H9 (cell line): ENCODE measurements around the gene PITX1. TPM values are rescaled to one million over a fixed set of nuclear protein-coding genes. Genes with fewer than 3 reads are reported as not detected.

Experiments used
- DNase-seq: peaks from one replicate; pipeline ENCODE4 v3.0.0-alpha.2; 2017
- H2AFZ ChIP-seq: one replicate; pipeline ENCODE4 v1.6.1; 2013; ENCODE audit warnings: mild to moderate bottlenecking, low read length, control low read depth, moderate library complexity
- H2AK5ac ChIP-seq: 2 replicates; pipeline ENCODE4 v1.6.1; 2013; ENCODE audit warnings: low read length, control low read depth, mixed read lengths; ENCODE audit not compliant: insufficient read length
- H2BK120ac ChIP-seq: one replicate; pipeline ENCODE4 v1.6.1; 2013; ENCODE audit warnings: low read depth, mild to moderate bottlenecking, low read length, control low read depth, inconsistent platforms; ENCODE audit not compliant: poor library complexity, severe bottlenecking
- H2BK12ac ChIP-seq: 2 replicates; pipeline ENCODE4 v1.6.1; 2013; ENCODE audit warnings: low read length, control low read depth, mixed read lengths, low read depth; ENCODE audit not compliant: insufficient read length
- H2BK15ac ChIP-seq: 2 replicates; pipeline ENCODE4 v1.6.1; 2013; ENCODE audit warnings: low read depth, low read length, control low read depth
- H2BK20ac ChIP-seq: one replicate; pipeline ENCODE4 v1.6.1; 2013; ENCODE audit warnings: low read depth, mild to moderate bottlenecking, low read length, control low read depth, inconsistent platforms; ENCODE audit not compliant: poor library complexity, severe bottlenecking
- H2BK5ac ChIP-seq: 2 replicates; pipeline ENCODE4 v1.6.1; 2013; ENCODE audit warnings: low read length, control low read depth, mixed read lengths; ENCODE audit not compliant: insufficient read length
- H3K14ac ChIP-seq: 2 replicates; pipeline ENCODE4 v1.6.1; 2013; ENCODE audit warnings: low read length, control low read depth; ENCODE audit not compliant: insufficient read depth
- H3K18ac ChIP-seq: 2 replicates; pipeline ENCODE4 v1.6.1; 2013; ENCODE audit warnings: low read depth, mild to moderate bottlenecking, mixed read lengths, low read length, control low read depth; ENCODE audit not compliant: insufficient read length
- H3K23ac ChIP-seq: 2 replicates; pipeline ENCODE4 v1.6.1; 2013; ENCODE audit warnings: low read length, control low read depth, mixed read lengths, low read depth; ENCODE audit not compliant: insufficient read length
- H3K23me2 ChIP-seq: 2 replicates; pipeline ENCODE4 v1.6.1; 2013; ENCODE audit warnings: low read depth, mild to moderate bottlenecking, mixed read lengths, low read length, control low read depth; ENCODE audit not compliant: insufficient read length, poor library complexity, severe bottlenecking
- H3K27ac ChIP-seq: 2 replicates; pipeline ENCODE4 v1.5.1; 2013; ENCODE audit warnings: low read length, control low read depth, mixed read lengths, low read depth; ENCODE audit not compliant: insufficient read length
- H3K27me3 ChIP-seq: 2 replicates; pipeline ENCODE4 v1.6.1; 2013; ENCODE audit warnings: low read length, control low read depth, inconsistent platforms; ENCODE audit not compliant: insufficient read depth
- H3K4ac ChIP-seq: 2 replicates; pipeline ENCODE4 v1.6.1; 2013; ENCODE audit warnings: low read depth, mild to moderate bottlenecking, control low read depth, inconsistent platforms, low read length, moderate library complexity
- H3K4me1 ChIP-seq: 2 replicates; pipeline ENCODE4 v1.6.1; 2013; ENCODE audit warnings: low read length, control low read depth, inconsistent platforms; ENCODE audit not compliant: insufficient read depth
- H3K4me2 ChIP-seq: 2 replicates; pipeline ENCODE4 v1.6.1; 2013; ENCODE audit warnings: low read length, control low read depth, mixed read lengths; ENCODE audit not compliant: insufficient read length, insufficient read depth
- H3K56ac ChIP-seq: 2 replicates; pipeline ENCODE4 v1.6.1; 2013; ENCODE audit warnings: low read depth, mild to moderate bottlenecking, mixed read lengths, low read length, control low read depth; ENCODE audit not compliant: insufficient read length
- H3K79me1 ChIP-seq: 2 replicates; pipeline ENCODE4 v1.6.1; 2013; ENCODE audit warnings: low read depth, mild to moderate bottlenecking, moderate library complexity, low read length, control low read depth, inconsistent platforms; ENCODE audit not compliant: insufficient read depth, poor library complexity, severe bottlenecking
- H3K79me2 ChIP-seq: 2 replicates; pipeline ENCODE4 v1.6.1; 2013; ENCODE audit warnings: low read length, control low read depth, inconsistent platforms; ENCODE audit not compliant: insufficient read depth
- H3K9ac ChIP-seq: 2 replicates; pipeline ENCODE4 v1.6.1; 2013; ENCODE audit warnings: low read length, control low read depth, mixed read lengths; ENCODE audit not compliant: insufficient read length; ENCODE audit errors: extremely low read depth
- H3K9me3 ChIP-seq: one replicate; pipeline ENCODE4 v1.6.1; 2013; ENCODE audit warnings: low read depth, low read length, inconsistent platforms; ENCODE audit not compliant: control insufficient read depth
- H3T11ph ChIP-seq: one replicate; pipeline ENCODE4 v1.6.1; 2013; ENCODE audit warnings: mild to moderate bottlenecking, low read length, control low read depth, inconsistent platforms
- H4K20me1 ChIP-seq: one replicate; pipeline ENCODE4 v1.6.1; 2013; ENCODE audit not compliant: control insufficient read depth, insufficient read length, insufficient read depth
- H4K5ac ChIP-seq: 2 replicates; pipeline ENCODE4 v1.6.1; 2013; ENCODE audit warnings: low read depth, mild to moderate bottlenecking, mixed read lengths, low read length, control low read depth; ENCODE audit not compliant: insufficient read length
- H4K8ac ChIP-seq: replicated peaks from 2 replicates; pipeline ENCODE4 v1.6.1; 2013; ENCODE audit warnings: low read length, control low read depth, mixed read lengths, low read depth; ENCODE audit not compliant: insufficient read length
- H4K91ac ChIP-seq: 2 replicates; pipeline ENCODE4 v1.6.1; 2013; ENCODE audit warnings: low read depth, mild to moderate bottlenecking, moderate library complexity, mixed read lengths, low read length, control low read depth; ENCODE audit not compliant: insufficient read length
- H3K27ac Mint-ChIP-seq, 3 experiments: 2 replicates in 2 of 3; 3 replicates in 1 of 3; pipeline ENCODE4 v1.8.0; 2020 to 2021; ENCODE audit warnings: mixed read lengths in 3 of 3, mild to moderate bottlenecking in 1 of 3, moderate library complexity in 1 of 3
- H3K27me3 Mint-ChIP-seq: 2 replicates; pipeline ENCODE4 v1.8.0; 2021; ENCODE audit warnings: low read depth, mild to moderate bottlenecking, moderate library complexity, mixed read lengths
- H3K36me3 Mint-ChIP-seq, 3 experiments: 2 replicates in 2 of 3; 3 replicates in 1 of 3; pipeline ENCODE4 v1.8.0; 2020 to 2021; ENCODE audit warnings: low read depth in 3 of 3, mixed read lengths in 3 of 3; ENCODE audit not compliant: insufficient read depth in 1 of 3
- H3K4me1 Mint-ChIP-seq, 2 experiments: 2 replicates each; pipeline ENCODE4 v1.8.0; 2020; ENCODE audit warnings: mixed read lengths in 2 of 2
- H3K4me3 Mint-ChIP-seq, 2 experiments: 2 replicates in 1 of 2; 3 replicates in 1 of 2; pipeline ENCODE4 v1.8.0; 2020 to 2021; ENCODE audit warnings: mild to moderate bottlenecking in 2 of 2, mixed read lengths in 2 of 2, moderate library complexity in 1 of 2
- H3K9me3 Mint-ChIP-seq, 2 experiments: 2 replicates in 1 of 2; 3 replicates in 1 of 2; pipeline ENCODE4 v1.8.0; 2020; ENCODE audit warnings: mild to moderate bottlenecking in 2 of 2, mixed read lengths in 2 of 2, moderate library complexity in 1 of 2
- WGBS: extraction: QIAGEN DNeasy Blood & Tissue Kit; methylation state at CpG from one replicate; pipeline ENCODE4 v1.1.7; 2013; ENCODE audit warnings: missing lambda C conversion rate, low lambda C conversion rate, mixed read lengths; ENCODE audit not compliant: insufficient read length; ENCODE audit errors: extremely low coverage; 5-methylcytosine and 5-hydroxymethylcytosine counted together
- total RNA-seq: library from RNA; stranded (reverse); gene quantifications from 2 replicates; pipeline ENCODE4 v1.2.1, GENCODE V29; 2021
- TF ChIP-seq, protein P1 (sequence below): fragments of 200-600 bp; sonication (generic); conservative IDR thresholded peaks from 3 replicates; pipeline ENCODE4 v1.8.0; 2021; ENCODE audit warnings: antibody characterized with exemption, mild to moderate bottlenecking

The PITX1 gene
- total RNA-seq, 1 experiment from 2014 or later, result not detected

GRCh38 chr5:135051872-135052271 is 17.8 kb upstream of the PITX1 start:
- Histone ChIP-seq H3K23me2 (peaks cover 7% of the 10 kb centered on the region), H4K5ac (no peak overlapping the region), H3K9me3 (no peaks in the 10 kb centered on the region), H2BK20ac (no peak overlapping the region), H3K27me3 (peaks cover 29% of the 10 kb centered on the region; the same call in 1 of the 2 replicates), H3K4me2 (no peak overlapping the region), H2AK5ac (no peak overlapping the region), H4K20me1 (no peaks in the 10 kb centered on the region), H2BK5ac (no peak overlapping the region), H3K4ac (no peak overlapping the region), H3K23ac (no peak overlapping the region), H2BK12ac (no peak overlapping the region), H2BK15ac (no peak overlapping the region), H3K9ac (no peak overlapping the region), H4K8ac (no peak overlapping the region), H3K4me1 (no peaks in the 10 kb centered on the region), H2BK120ac (no peak overlapping the region), H3K27ac (no peak overlapping the region), H3K79me1 (no peaks in the 10 kb centered on the region), H3K14ac (no peak overlapping the region), H3K56ac (no peak overlapping the region), H3K18ac (no peak overlapping the region), H3T11ph (no peak overlapping the region), H3K79me2 (no peaks in the 10 kb centered on the region), H4K91ac (no peak overlapping the region), H2AFZ (no peak overlapping the region)
- Mint-ChIP-seq H3K27ac (no peak overlapping the region), H3K4me3 (no peak overlapping the region), H3K9me3 (no peaks in the 10 kb centered on the region; a peak in 1 of 5 replicates), H3K27me3 (peaks cover 100% of the 10 kb centered on the region), H3K4me1 (peaks cover 7 to 10% of the 10 kb centered on the region in 2 experiments; a peak in 3 of 4 replicates), H3K36me3 (no peaks in the 10 kb centered on the region)
- DNase-seq, result no peak
- WGBS, result no CpG with 5 or more reads among the region's 11 CpGs
- TF ChIP-seq, protein P1, sequence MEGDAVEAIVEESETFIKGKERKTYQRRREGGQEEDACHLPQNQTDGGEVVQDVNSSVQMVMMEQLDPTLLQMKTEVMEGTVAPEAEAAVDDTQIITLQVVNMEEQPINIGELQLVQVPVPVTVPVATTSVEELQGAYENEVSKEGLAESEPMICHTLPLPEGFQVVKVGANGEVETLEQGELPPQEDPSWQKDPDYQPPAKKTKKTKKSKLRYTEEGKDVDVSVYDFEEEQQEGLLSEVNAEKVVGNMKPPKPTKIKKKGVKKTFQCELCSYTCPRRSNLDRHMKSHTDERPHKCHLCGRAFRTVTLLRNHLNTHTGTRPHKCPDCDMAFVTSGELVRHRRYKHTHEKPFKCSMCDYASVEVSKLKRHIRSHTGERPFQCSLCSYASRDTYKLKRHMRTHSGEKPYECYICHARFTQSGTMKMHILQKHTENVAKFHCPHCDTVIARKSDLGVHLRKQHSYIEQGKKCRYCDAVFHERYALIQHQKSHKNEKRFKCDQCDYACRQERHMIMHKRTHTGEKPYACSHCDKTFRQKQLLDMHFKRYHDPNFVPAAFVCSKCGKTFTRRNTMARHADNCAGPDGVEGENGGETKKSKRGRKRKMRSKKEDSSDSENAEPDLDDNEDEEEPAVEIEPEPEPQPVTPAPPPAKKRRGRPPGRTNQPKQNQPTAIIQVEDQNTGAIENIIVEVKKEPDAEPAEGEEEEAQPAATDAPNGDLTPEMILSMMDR, result no peak
